ENCODE results near the gene KIF15.
"Not testable (repeated sequence)": the region's sequence is repeated elsewhere in the genome, so short reads cannot be mapped to it uniquely, and the experiment has no call there.

KIF15 gene

GRCh38 chr3:44761424-44762169 is at the start of gene KIF15, which contains the start of gene KIAA1143:
TSS of gene KIF15 (plus strand) at chr3:44761794. CDS start at chr3:44761866, 72 bp downstream.
TSS of gene KIAA1143 (minus strand) at chr3:44761619. CDS start at chr3:44761602, 17 bp downstream.
- peak; percentile 93 for DNase-seq (ENCODE audit: low spot score)

GRCh38 chr3:44712455-44713075 is 49.0 kb upstream of the KIF15 start, which contains the start of gene ZNF502:
TSS of gene ZNF502 (plus strand) at chr3:44712660. CDS start at chr3:44720262, 7,602 bp downstream.
- DNase-seq (ENCODE audit: low spot score) = peak; percentile 81

GRCh38 chr3:44721231-44722102 is 40.1 kb upstream of the KIF15 start:
- no peak for DNase-seq (ENCODE audit: low spot score)

GRCh38 chr3:44722103-44722401 is 39.5 kb upstream of the KIF15 start:
- DNase-seq (ENCODE audit: low spot score) = no peak

- DNase-seq (ENCODE audit: low spot score) = peak; percentile 81
Observed at GRCh38 chr3:44729384-44729910, 32.1 kb upstream of the KIF15 start, which contains the start of gene ZNF501. TSS of gene ZNF501 (plus strand) at chr3:44729635. CDS start at chr3:44734422, 4,787 bp downstream.

GRCh38 chr3:44734646-44735168 is 26.9 kb upstream of the KIF15 start:
- DNase-seq (ENCODE audit: low spot score) = no peak

- DNase-seq (ENCODE audit: low spot score) = no peak
Observed at GRCh38 chr3:44761101-44761423, 532 bp upstream of the KIF15 start.

- DNase-seq (ENCODE audit: low spot score) = no peak
Observed at GRCh38 chr3:44762170-44762677, 630 bp downstream of the KIF15 start.

- DNase-seq (ENCODE audit: low spot score) = no peak
Observed at GRCh38 chr3:44762690-44763089, 1.1 kb downstream of the KIF15 start.

GRCh38 chr3:44764248-44764647 is 2.7 kb downstream of the KIF15 start:
- no peak for DNase-seq (ENCODE audit: low spot score)

- DNase-seq (ENCODE audit: low spot score) = no peak
Observed at GRCh38 chr3:44771424-44772098, 10.0 kb downstream of the KIF15 start.

- no peak for DNase-seq (ENCODE audit: low spot score)
Observed at GRCh38 chr3:44772099-44772442, 10.5 kb downstream of the KIF15 start.

- no peak for DNase-seq (ENCODE audit: low spot score)
Observed at GRCh38 chr3:44782891-44783290, 21.3 kb downstream of the KIF15 start.

- DNase-seq (ENCODE audit: low spot score) = no peak
Observed at GRCh38 chr3:44795197-44795596, 33.6 kb downstream of the KIF15 start.

GRCh38 chr3:44802011-44802410 is 40.4 kb downstream of the KIF15 start:
- no peak for DNase-seq (ENCODE audit: low spot score)

GRCh38 chr3:44803298-44803697 is 41.7 kb downstream of the KIF15 start:
- DNase-seq (ENCODE audit: low spot score) = no peak

GRCh38 chr3:44805960-44806359 is 44.4 kb downstream of the KIF15 start:
- DNase-seq (ENCODE audit: low spot score) = no peak

GRCh38 chr3:44814751-44815150 is 53.2 kb downstream of the KIF15 start:
- DNase-seq (ENCODE audit: low spot score) = no peak

- not testable (repeated sequence) for DNase-seq (ENCODE audit: low spot score)
Observed at GRCh38 chr3:44816334-44816733, 54.7 kb downstream of the KIF15 start.

GRCh38 chr3:44821206-44821605 is 59.6 kb downstream of the KIF15 start:
- not testable (repeated sequence) for DNase-seq (ENCODE audit: low spot score)

GRCh38 chr3:44825264-44825925 is 63.8 kb downstream of the KIF15 start:
- no peak for DNase-seq (ENCODE audit: low spot score)
